GM19239 (cell line): Measurements from ENCODE around the gene TIGD1.
"Not testable (repeated sequence)": the region's sequence is repeated elsewhere in the genome, so short reads cannot be mapped to it uniquely, and the experiment has no call there.

Experiments
- DNase-seq: peaks from one replicate; pipeline ENCODE4 v3.0.0; 2011; ENCODE audit warnings: low spot score; ENCODE audit not compliant: insufficient read length
- FAIRE-seq: peaks from 2 replicates; lab custom pipeline; 2011; peaks lifted over from hg19 to GRCh38; lab: Jason Lieb, UNC

TIGD1 gene

GRCh38 chr2:232541195-232541960 is 9.0 kb downstream of the TIGD1 start:
- no peak for FAIRE-seq
- DNase-seq, result no peak

GRCh38 chr2:232540441-232541041 is 9.8 kb downstream of the TIGD1 start:
- DNase-seq, result no peak
- FAIRE-seq, result no peak

GRCh38 chr2:232539298-232540231 is 10.8 kb downstream of the TIGD1 start, which contains the start of gene CHRNG:
CHRNG (plus strand) TSS chr2:232539692; CDS start chr2:232539748, 56 bp downstream.
- FAIRE-seq (no peak), DNase-seq (no peak)

GRCh38 chr2:232538671-232539070 is 11.7 kb downstream of the TIGD1 start:
- FAIRE-seq (no peak), DNase-seq (no peak)

GRCh38 chr2:232537499-232537898 is 12.9 kb downstream of the TIGD1 start:
- DNase-seq (no peak), FAIRE-seq (no peak)

- DNase-seq, result no peak
- no peak for FAIRE-seq
These were observed 13.3 kb downstream of the TIGD1 start for GRCh38 chr2:232537079-232537478.

- no peak for DNase-seq
- FAIRE-seq, result no peak
These were observed 14.4 kb downstream of the TIGD1 start for GRCh38 chr2:232535761-232536530.

- no peak for FAIRE-seq
These were observed 15.3 kb downstream of the TIGD1 start for GRCh38 chr2:232534940-232535651.

GRCh38 chr2:232533944-232534710 is 16.2 kb downstream of the TIGD1 start:
- no peak for FAIRE-seq
- no peak for DNase-seq

More at GRCh38 chr2:232534940-232535651, 15.3 kb downstream of the TIGD1 start:
- DNase-seq, result no peak

GRCh38 chr2:232532821-232533220 is 17.5 kb downstream of the TIGD1 start:
- DNase-seq, FAIRE-seq: not testable (repeated sequence)

GRCh38 chr2:232532419-232532818 is 17.9 kb downstream of the TIGD1 start:
- DNase-seq (no peak), FAIRE-seq (no peak)

GRCh38 chr2:232530626-232531260 is 19.6 kb downstream of the TIGD1 start:
- DNase-seq (no peak), FAIRE-seq (no peak)

GRCh38 chr2:232529806-232530547 is 20.4 kb downstream of the TIGD1 start:
- DNase-seq (no peak), FAIRE-seq (no peak)

GRCh38 chr2:232528746-232529460 is 21.5 kb downstream of the TIGD1 start:
- DNase-seq, result no peak
- no peak for FAIRE-seq

GRCh38 chr2:232527905-232528470 is 22.4 kb downstream of the TIGD1 start:
- DNase-seq (no peak), FAIRE-seq (no peak)

- no peak for FAIRE-seq
- no peak for DNase-seq
These were observed 23.9 kb downstream of the TIGD1 start for GRCh38 chr2:232526372-232526941.
